A673 (cell line): ENCODE results near the gene DROSHA.

Experiments used
- CTCF ChIP-seq: fragments of 300-800, 200-600 bp; sonication (generic); conservative IDR thresholded peaks from 2 replicates; pipeline ENCODE4 v1.5.1; 2017; ENCODE audit warnings: low read depth, mild to moderate bottlenecking, antibody characterized with exemption, low read length, moderate library complexity, mixed read lengths
- EZH2 ChIP-seq: fragments of 200-600 bp; sonication (generic); IDR thresholded peaks from 2 replicates; pipeline ENCODE4 v1.6.1; 2017; ENCODE audit warnings: borderline replicate concordance, low read depth, mild to moderate bottlenecking, mixed read lengths, antibody characterized with exemption, low read length; ENCODE audit not compliant: poor library complexity, severe bottlenecking

DNA sequence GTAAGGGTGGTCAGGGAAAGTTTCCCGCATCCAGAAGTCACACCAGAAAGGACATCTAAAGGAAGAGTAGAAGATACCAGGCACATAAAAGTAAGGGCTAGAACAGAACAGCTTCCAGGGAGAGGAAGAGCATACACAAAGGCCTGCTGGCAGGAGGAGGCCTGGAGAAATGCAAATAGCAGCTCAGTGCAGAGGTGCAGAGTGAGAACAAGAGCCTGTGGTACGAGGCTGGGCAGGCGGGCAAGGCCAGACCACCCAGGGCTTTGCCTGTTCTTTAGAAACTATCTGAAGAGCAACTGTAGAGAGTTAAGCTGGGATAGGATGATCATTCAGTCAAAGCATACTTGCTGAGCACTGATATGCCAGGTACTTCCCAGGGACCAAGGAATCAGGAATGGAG lies 115.3 kb downstream of the DROSHA start:
- TF ChIP-seq CTCF (no peak), EZH2 (no peak)
